ENCODE results near the gene SHF.

Gene SHF

DNA sequence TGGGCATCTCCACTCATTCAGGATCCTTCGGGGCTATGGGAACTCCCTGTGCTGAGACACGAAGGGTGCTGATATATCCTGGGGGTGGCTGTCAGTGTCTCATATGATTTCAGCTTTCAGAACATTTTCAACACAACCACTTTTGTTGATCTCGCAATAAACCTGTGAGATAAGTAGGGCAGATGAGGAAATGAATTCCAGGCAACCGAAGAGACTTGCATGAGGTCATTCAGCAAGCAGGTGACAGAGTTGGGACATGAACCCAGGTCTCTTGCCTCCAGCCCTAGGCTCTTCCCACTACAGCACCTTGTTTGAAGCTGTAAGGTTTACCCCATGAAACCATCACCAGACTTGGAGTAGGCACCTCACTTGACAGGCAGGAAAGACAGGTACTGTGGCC, 41.4 kb downstream of the SHF start:
- Histone ChIP-seq H3F3A (ENCODE audit: control insufficient read depth, insufficient read depth) (no peaks in the 10 kb centered on the region), H3K27ac (ENCODE audit: low read depth, low read length) (no peak overlapping the region), H3K4me2 (ENCODE audit: low read length) (no peak overlapping the region), H4K20me1 (ENCODE audit: control insufficient read depth, insufficient read depth, low read depth, low read length) (no peaks in the 10 kb centered on the region), H3K36me3 (ENCODE audit: control insufficient read depth, low read length) (no peaks in the 10 kb centered on the region), H3K9me3 (ENCODE audit: control insufficient read depth, insufficient read depth, low read length) (no peaks in the 10 kb centered on the region), H3K4me3 (ENCODE audit: low read length) (no peak overlapping the region), H3K27me3 (ENCODE audit: control insufficient read depth, low read length) (no peaks in the 10 kb centered on the region), H3K9me2 (replicated peaks; ENCODE audit: control insufficient read depth, low read length) (no peaks in the 10 kb centered on the region), H3K79me2 (ENCODE audit: control insufficient read depth, low read length) (no peaks in the 10 kb centered on the region), H3K4me1 (ENCODE audit: control insufficient read depth, low read length) (no peaks in the 10 kb centered on the region)
- TF ChIP-seq, protein P1, sequence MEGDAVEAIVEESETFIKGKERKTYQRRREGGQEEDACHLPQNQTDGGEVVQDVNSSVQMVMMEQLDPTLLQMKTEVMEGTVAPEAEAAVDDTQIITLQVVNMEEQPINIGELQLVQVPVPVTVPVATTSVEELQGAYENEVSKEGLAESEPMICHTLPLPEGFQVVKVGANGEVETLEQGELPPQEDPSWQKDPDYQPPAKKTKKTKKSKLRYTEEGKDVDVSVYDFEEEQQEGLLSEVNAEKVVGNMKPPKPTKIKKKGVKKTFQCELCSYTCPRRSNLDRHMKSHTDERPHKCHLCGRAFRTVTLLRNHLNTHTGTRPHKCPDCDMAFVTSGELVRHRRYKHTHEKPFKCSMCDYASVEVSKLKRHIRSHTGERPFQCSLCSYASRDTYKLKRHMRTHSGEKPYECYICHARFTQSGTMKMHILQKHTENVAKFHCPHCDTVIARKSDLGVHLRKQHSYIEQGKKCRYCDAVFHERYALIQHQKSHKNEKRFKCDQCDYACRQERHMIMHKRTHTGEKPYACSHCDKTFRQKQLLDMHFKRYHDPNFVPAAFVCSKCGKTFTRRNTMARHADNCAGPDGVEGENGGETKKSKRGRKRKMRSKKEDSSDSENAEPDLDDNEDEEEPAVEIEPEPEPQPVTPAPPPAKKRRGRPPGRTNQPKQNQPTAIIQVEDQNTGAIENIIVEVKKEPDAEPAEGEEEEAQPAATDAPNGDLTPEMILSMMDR (IDR thresholded peaks at IDR 0.05; ENCODE audit: low read depth, low read length, poor library complexity, severe bottlenecking): no peak
- no peak for TF ChIP-seq EZH2phosphoT487 (IDR thresholded peaks at IDR 0.05; ENCODE audit: borderline replicate concordance, low read length)

- Histone ChIP-seq H3K4me1 (ENCODE audit: control insufficient read depth, low read length) (no peaks in the 10 kb centered on the region), H3K27me3 (ENCODE audit: control insufficient read depth, low read length) (no peaks in the 10 kb centered on the region), H3K9me3 (ENCODE audit: control insufficient read depth, insufficient read depth, low read length) (no peaks in the 10 kb centered on the region), H3K4me3 (ENCODE audit: low read length) (no peak overlapping the region), H3F3A (ENCODE audit: control insufficient read depth, insufficient read depth) (no peaks in the 10 kb centered on the region), H4K20me1 (ENCODE audit: control insufficient read depth, insufficient read depth, low read depth, low read length) (no peaks in the 10 kb centered on the region), H3K36me3 (ENCODE audit: control insufficient read depth, low read length) (no peaks in the 10 kb centered on the region), H3K27ac (ENCODE audit: low read depth, low read length) (no peak overlapping the region), H3K9me2 (replicated peaks; ENCODE audit: control insufficient read depth, low read length) (no peaks in the 10 kb centered on the region), H3K4me2 (ENCODE audit: low read length) (no peak overlapping the region), H3K79me2 (ENCODE audit: control insufficient read depth, low read length) (no peaks in the 10 kb centered on the region)
- TF ChIP-seq, protein P1 (IDR thresholded peaks at IDR 0.05; ENCODE audit: low read depth, low read length, poor library complexity, severe bottlenecking): no peak
- no peak for TF ChIP-seq EZH2phosphoT487 (IDR thresholded peaks at IDR 0.05; ENCODE audit: borderline replicate concordance, low read length)
These were observed 43.0 kb downstream of the SHF start for GRCh38 chr15:45144775-45145174.

DNA sequence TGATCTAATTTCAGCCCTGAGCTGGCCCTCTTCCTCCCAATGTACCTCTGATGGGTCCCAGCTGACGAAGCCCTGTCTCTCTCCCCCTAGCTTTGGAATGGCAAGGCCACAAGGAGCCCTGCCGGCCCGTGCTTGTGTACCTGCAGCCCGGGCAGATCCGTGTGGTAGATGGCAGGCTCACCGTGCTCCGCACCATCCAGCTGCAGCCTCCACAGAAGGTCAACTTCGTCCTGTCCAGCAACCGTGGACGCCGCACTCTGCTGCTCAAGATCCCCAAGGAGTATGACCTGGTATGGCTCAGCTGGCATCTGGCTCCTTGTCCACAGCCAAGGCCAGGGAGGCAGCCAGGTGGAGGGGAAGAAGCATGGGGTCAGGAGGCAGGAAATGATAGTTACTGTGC, 43.8 kb downstream of the SHF start:
- Histone ChIP-seq H4K20me1 (ENCODE audit: control insufficient read depth, insufficient read depth, low read depth, low read length) (no peaks in the 10 kb centered on the region), H3K4me2 (ENCODE audit: low read length) (no peak overlapping the region), H3K27ac (ENCODE audit: low read depth, low read length) (no peak overlapping the region), H3K27me3 (ENCODE audit: control insufficient read depth, low read length) (no peaks in the 10 kb centered on the region), H3K9me2 (replicated peaks; ENCODE audit: control insufficient read depth, low read length) (no peaks in the 10 kb centered on the region), H3K4me1 (ENCODE audit: control insufficient read depth, low read length) (no peaks in the 10 kb centered on the region), H3K9me3 (ENCODE audit: control insufficient read depth, insufficient read depth, low read length) (no peaks in the 10 kb centered on the region), H3K4me3 (ENCODE audit: low read length) (no peak overlapping the region), H3K79me2 (ENCODE audit: control insufficient read depth, low read length) (no peaks in the 10 kb centered on the region), H3F3A (ENCODE audit: control insufficient read depth, insufficient read depth) (no peaks in the 10 kb centered on the region), H3K36me3 (ENCODE audit: control insufficient read depth, low read length) (no peaks in the 10 kb centered on the region)
- TF ChIP-seq, protein P1 (IDR thresholded peaks at IDR 0.05; ENCODE audit: low read depth, low read length, poor library complexity, severe bottlenecking): no peak
- TF ChIP-seq EZH2phosphoT487 (IDR thresholded peaks at IDR 0.05; ENCODE audit: borderline replicate concordance, low read length): no peak

- H3K4me2 ChIP-seq (ENCODE audit: low read length): no peak overlapping the region
- TF ChIP-seq, protein P1 (IDR thresholded peaks at IDR 0.05; ENCODE audit: low read depth, low read length, poor library complexity, severe bottlenecking): no peak
- TF ChIP-seq EZH2phosphoT487 (IDR thresholded peaks at IDR 0.05; ENCODE audit: borderline replicate concordance, low read length): no peak
- H4K20me1 ChIP-seq (ENCODE audit: control insufficient read depth, insufficient read depth, low read depth, low read length): no peaks in the 10 kb centered on the region
- H3K9me3 ChIP-seq (ENCODE audit: control insufficient read depth, insufficient read depth, low read length): no peaks in the 10 kb centered on the region
- H3K4me1 ChIP-seq (ENCODE audit: control insufficient read depth, low read length): no peaks in the 10 kb centered on the region
- H3K27ac ChIP-seq (ENCODE audit: low read depth, low read length): no peak overlapping the region
- no peaks in the 10 kb centered on the region for H3K9me2 ChIP-seq (replicated peaks; ENCODE audit: control insufficient read depth, low read length)
- H3K36me3 ChIP-seq (ENCODE audit: control insufficient read depth, low read length): no peaks in the 10 kb centered on the region
- H3F3A ChIP-seq (ENCODE audit: control insufficient read depth, insufficient read depth): no peaks in the 10 kb centered on the region
- no peaks in the 10 kb centered on the region for H3K27me3 ChIP-seq (ENCODE audit: control insufficient read depth, low read length)
- no peak overlapping the region for H3K4me3 ChIP-seq (ENCODE audit: low read length)
- H3K79me2 ChIP-seq (ENCODE audit: control insufficient read depth, low read length): no peaks in the 10 kb centered on the region
These were observed 44.7 kb downstream of the SHF start for GRCh38 chr15:45143056-45143455.
